HG03045 (cell line): ENCODE data around the gene SLIT1.

Source experiments
- ATAC-seq: cut with Tn5 transposase; IDR thresholded peaks from one replicate; pipeline ENCODE4 v1.9.1; 2021; ENCODE audit warnings: mild to moderate bottlenecking, moderate library complexity; ENCODE audit not compliant: unreplicated experiment

SLIT1 gene

DNA sequence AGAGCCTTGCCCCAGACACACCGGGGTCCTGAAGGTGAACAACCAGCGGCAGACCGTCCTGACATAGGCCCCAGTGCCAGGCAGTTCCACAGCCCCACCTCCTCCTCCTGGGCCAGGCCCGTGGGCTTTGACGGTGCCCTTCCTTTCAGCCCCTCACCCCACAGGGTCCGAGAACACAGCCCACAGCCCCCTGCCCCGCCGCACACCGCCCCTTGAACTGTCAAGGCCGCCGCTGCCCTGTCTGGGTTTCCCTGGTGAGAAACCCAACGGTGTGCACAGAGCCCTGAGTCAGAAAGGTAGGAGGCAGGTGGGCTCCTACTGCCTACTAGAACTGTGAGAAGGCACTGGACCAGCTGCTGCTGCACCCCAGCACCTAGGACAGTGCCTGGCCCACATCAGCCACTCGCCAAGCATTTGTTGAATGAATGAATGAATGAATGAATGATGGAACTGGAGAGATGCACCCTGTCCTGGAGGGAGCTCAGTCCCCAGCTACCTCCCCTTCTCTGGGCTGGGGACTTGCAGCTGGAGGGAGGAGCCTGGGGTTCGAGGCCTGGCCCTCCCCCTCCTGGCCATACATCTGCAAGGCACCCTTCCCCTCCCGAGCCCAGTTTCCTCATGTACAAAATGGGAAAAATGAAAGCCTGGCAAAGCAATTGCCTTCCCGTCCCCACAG lies 117.9 kb downstream of the SLIT1 start:
- no peak for ATAC-seq

DNA sequence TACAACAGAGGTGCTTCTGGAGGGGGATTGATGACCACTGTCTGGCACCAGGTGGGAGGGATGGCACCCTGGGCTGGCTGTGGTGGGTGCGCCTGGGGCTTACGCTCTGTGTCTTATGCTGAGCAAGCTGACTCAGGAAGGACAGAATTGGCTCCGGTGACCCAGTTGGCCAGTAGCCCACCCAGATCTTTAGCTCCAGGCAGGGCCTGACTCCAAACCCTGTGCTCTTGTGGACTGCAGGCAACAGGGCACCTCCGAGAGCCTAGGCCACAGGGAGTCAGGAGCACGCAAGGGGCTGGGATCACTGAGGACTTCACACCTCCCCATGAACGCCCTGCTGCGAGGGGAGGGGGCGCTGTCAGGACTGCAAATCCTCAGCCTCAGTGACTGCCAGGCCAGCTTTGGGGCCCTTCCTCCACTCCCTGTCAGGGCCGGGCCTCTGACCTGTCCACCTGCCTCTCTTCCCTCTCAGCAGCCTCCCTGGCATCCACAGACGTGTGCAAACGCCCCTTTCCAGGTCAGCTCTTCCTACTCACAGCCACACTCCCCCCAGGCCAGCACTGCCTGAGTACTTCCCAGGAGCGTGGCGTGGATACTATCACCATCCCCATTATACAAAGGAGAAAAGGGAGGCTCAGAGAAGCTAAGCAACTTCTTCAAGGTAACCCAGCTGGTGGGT lies 118.7 kb downstream of the SLIT1 start:
- no peak for ATAC-seq

DNA sequence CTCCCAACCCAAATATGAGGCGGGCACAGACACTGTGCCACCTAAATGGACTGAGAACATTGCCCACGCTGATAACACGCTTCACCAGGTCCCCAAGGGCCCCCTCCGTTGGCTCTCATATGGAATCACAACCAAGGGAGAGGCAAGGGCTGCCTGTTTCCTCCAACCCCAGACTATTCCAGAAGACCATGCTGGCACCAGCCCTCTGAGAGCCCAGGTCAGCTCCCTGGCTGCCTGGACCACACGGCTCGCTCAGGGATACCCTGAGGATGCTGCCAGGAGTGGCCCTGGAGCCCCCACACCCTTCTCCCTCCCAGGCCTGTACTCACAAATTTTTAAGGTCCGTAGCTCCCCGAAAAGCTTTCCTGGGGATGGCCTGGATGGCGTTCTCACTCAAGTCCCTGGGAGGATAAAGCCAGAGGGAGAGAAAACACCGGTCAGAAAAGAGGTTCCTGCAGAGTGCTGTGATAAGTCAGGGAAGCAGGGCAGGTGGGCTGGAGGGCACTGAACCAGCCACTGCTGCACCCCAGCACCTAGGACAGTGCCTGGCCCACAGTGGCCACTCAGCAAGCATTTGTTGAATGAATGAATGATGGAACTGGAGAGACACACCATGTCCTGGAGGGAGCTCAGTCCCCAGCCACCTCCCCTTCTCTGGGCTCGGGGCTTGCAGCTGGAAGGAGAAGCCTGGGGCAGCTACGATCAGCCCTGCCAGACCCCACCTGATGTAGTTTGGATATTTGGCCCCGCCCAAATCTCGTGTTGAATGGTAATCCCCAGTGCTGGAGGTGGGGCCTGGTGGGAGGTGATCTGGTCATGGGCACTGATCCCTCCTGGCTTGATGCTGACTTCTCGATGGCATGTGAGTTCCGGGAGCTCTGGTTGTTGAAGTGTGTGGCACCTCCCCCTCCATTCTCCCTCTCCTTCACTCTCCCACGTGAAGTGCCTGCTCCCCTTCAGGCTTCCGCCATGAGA lies 119.8 kb downstream of the SLIT1 start:
- ATAC-seq = no peak

DNA sequence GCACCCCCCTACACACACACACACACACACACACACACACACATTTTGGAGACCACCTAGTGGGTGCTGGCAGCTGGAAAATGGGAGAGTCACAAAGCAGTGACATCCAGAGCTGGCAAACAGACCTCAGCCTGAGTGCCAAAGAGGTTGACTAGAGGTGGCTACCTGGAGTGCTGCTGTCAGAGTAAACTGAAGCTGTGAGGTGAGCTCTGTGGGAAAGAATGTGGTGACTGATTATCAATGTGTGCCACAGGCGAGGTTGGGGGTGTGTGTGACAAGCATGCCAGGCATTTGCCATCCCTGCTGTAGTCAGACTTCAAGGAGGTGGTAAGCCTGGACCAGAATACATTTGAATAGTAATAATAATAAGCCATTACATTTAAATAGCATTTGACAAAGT lies 120.6 kb downstream of the SLIT1 start:
- ATAC-seq = no peak

DNA sequence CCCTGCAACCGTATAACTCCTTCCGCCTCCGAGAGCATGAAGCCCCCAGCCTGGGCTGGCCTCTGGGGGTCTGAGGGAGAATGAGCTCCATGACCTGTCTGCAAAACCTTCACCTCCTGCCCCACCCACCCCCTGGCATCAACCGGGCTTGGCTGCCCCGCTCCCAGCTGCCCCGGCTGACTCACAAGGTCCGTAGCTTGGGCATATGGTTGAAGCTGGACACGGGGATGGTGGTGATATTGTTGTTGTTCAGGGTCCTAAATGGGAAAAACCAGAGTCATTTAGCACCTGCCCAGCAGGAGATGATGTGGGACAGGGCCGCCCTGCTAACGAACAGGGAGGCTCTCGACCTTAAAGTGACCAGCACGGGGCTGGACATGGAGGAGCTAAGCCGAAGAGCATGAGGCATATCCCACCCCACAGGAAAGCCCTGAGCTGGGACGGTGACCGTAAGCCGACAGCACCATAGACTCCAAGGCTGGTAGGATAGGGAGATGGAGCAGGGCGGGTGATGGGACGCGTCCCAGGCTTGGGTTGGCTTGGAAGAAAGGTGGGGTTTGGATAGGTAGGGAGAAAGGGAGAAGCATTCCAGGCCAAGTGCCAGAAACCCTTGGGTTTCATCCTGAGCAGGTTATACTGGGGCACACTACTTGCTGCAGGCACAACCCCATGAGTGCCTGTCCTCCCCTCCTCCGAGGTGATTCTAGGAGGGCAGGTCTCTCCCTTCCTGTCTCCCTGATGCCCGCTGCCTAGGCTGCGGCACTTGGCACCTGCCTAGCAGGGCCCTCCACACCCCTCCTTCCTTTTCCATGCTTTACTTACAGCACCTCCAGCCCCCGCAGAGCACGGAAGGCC lies 121.5 kb downstream of the SLIT1 start:
- no peak for ATAC-seq

DNA sequence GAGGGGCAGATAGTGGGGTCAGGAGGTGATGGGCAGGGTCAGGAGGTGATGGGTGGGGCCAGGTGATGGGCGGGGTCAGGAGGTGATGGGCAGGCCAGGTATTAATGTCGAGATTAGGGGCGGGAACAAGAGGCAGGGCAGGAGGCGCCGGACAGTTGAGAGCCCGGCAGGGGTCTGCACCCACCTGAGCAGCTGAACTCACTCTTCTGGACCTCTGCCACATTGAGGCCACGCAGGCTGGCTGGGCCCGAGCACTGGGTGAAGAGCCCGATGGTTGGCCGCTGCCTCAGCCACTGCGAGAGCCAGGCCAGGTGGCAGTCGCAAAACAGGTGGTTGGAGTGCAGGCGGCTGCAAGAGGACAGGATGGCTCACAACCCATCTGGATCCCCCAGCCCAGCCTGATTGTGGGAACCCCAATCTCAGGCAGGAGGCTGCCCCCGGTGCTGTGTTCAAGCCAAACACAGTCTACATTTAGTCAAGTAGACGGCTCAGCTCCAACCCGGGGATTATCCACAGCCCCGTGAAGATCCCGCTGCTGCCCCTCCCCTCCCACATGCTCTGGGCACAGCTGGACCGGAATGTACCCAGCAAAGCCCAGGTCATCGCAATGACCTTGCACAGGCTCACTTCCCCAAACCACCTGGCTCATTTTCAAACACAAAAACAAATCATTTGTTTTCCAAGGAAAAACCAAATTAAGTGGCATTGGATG lies 122.3 kb downstream of the SLIT1 start:
- no peak for ATAC-seq

DNA sequence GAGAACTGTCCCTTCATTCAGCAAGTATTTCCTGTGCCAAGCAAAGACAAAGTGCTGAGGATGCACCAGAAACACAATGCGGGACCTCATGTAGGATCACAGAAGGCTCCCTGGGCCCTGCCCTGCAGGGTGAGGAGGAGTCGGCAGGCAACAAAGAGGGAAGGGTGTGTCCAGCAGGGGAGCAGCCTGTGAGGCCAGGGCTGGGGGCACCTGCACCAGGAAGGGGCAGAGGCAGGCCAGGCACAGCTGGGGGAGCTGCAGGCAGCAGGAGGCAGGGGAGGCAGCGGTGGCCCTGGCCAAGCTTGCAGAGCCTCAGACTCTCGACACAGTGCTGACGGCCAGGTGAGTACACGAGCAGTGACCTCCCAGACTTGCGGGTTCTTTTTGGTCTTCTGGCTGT lies 123.3 kb downstream of the SLIT1 start:
- ATAC-seq = no peak

DNA sequence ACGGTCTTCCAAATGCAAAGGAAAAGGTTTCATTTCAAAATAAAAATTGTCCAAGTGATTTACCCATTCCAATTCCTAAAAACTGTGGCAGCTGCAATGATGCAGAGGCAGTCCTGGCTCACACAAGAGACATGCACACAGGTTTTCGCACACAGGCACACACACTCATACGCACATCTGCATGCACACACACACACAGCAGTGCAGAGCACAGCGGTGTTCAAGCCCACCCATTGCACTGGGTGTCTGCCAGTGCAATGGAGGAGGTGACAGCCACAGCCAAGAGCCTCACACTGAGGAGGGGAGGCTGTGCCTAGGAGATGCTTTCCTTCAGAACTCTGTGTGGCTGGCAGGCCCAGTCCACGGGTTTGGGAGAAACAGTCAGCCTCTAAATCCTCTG lies 123.7 kb downstream of the SLIT1 start:
- ATAC-seq = no peak

DNA sequence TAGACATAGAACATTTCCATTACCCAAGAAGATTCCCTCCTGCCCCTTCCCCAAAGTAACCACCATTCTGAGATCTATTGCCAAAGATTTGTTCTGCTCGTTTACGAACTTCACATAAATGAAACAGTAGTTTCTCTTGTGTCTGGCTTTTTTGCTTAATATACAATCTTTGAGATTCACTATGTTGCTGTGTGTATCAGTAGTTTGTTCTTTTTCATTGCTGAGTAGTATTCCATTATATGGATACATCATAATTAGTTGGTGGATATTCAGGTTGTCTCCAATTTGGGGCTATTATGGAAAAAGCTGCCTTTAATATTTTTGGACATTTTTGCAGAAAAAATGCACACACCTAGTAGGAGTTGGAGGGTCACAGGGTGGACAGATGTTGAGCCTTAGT lies 124.3 kb downstream of the SLIT1 start:
- ATAC-seq = no peak

DNA sequence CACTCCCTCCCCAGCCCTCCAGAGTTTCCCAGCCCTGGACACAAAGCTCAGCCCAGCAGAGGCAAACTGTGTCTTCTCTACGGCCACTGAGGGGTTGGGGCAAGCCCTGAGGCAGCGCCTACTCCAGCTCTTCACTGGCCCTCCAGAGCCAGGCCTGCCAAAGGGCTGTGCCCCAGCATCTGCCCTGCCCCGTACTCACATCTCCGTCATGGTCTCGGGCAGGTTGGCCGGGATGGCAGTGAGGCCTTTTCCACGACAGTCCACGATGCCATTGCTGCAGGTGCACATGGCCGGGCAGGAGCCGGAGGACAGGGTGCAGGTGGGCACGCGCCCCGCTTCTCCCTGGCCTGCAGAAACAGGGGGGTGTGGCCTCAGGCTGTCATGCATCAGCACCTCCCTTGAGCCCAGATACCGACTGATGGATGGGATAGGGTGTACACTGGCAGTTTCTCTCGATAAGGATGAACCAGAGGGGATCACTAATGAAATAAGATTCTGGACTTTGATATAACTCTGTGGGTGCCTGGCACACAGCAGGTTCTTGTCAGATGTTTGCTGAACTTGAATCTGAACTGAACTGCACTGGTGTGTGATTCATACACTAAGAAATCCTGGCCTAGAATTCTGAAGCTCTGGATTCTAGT lies 125.2 kb downstream of the SLIT1 start:
- no peak for ATAC-seq

DNA sequence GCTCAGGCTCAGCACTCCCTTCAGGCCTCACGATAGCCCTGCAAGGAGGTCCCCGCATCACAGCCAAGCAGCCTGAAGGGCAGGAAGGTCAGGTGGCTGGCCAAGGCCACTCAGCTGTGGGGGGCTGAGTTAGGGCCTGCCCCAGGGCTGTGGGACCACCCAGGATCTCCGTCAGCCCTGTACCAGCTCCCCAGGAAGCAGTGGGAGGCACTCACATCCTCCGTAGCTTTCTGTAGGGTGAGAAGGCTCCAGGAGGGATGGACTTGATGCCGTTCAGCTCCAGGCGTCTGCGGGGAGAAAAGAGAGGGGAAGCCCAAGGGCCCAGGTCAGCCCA lies 125.9 kb downstream of the SLIT1 start:
- no peak for ATAC-seq

DNA sequence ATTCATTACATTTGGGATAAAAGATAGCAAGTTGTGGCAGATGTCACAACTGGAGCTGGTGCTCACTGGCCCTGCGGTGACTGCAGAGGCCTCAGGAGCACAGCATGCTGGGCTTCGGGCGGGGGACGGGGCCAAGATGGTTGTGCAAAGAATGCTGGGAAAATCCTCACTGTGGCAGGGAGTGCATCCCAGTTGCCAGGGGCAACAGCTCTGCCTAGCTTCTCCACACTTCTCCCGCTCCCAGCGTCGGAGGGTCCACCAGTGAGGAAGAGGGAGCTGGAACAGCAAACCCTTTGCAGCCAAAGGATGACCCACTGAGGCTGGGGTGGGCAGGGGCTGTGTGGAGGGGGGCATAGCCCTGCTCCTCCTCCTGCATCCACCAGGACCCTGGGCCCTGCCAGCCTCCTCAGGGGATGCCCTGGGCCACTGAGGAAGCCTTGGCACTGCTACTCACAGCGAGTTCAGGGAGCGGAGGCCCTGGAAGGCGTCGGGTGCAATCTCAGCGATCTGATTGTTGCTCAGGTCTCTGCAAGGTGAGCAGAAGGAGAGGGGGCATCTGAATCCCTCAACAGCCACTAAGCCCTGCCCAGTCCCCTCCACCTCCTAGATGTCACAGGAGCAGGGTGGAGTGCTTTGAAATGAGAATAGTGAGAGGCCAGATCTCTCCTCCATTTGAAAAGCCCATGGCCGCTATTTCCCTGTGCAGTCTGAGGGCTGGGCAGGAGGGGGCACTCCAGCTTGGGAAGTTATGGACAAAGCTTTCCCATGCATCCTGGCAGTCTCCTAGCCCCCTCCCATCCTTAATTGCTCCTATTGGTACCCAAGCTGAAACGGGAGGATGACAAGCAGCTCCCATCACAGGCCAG lies 126.5 kb downstream of the SLIT1 start:
- no peak for ATAC-seq

DNA sequence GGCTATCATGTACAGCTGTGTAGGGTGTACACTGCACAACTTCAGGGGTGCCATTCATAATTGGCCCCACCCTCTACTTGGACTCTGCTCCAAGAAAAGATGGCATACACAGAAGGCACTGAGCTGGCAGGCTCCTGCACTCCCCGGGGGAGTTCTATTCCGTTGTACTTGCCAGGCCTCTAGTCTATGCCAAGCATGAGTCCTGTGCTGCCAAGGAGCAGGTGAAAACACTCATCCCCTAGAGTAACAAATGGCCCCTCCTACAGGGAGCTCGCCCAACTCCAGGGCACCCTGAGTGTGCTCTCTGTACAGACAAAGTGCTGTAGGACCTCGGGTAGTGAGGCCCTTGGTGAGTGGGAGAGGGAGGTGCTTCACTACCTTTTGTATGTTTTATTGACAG lies 127.2 kb downstream of the SLIT1 start:
- no peak for ATAC-seq

DNA sequence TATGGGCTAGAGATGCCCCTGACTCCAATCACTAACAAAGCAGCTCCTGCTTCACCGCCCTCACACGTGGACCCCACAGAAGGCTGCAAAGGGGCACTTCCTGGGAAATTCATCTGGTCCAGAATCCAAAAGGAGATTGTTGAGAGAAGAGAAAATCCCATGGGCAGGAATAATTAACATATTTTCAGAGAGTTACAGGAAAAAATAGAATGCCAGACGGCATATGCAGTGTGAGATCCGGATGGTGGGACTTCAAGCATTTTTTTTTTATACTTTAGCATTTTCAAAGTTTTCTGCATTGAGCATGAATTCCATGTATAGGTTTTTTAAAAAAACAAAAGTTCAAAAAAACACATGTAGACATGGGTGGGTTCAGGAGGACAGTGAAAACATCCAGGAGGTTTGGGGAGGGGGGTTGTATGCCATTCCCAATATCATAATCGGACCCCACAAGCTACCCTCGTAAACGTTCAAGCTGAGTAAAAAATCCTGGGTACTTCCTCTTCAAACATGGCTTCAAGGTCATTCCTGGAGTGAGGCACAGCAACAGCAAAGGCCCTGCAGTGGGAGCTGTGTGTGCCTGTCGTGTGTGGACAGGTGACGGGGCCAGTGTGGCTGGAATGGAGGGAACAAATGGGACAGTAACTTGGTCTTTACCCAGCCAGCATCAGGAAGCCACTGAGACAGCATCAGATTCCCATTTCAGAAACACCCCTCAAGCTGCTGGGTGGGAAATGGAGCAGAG lies 128.1 kb downstream of the SLIT1 start:
- ATAC-seq = no peak

DNA sequence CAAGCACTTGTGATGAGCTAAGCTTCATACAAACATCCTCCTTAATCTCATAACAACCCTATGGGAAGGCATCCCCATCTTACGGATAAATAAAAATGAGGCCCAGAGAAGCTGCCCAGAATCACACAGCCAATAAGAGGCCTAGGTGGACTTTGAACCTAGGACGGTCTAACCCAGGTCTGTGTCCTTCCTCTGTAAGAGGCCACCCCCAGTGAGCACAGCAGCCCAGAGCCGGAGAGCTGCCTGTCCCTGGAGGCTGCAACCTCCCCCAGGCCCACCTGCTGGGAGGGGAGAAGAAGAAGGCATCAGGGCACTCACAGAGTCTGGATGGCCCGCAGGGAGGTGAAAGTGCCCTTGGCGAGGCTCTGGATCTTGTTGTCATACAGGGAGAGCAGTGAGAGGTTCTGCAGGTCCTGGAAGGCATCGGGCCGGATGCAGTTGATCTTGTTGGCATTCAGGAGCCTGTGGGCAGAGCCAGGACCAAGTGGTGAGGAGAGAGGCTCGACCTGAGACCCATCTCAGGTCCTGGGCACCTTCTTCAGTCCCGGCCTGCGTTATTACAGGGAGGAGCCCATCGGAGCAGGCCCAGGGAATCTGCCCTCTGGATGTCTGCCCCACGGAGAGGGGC lies 129.6 kb downstream of the SLIT1 start:
- ATAC-seq = no peak

DNA sequence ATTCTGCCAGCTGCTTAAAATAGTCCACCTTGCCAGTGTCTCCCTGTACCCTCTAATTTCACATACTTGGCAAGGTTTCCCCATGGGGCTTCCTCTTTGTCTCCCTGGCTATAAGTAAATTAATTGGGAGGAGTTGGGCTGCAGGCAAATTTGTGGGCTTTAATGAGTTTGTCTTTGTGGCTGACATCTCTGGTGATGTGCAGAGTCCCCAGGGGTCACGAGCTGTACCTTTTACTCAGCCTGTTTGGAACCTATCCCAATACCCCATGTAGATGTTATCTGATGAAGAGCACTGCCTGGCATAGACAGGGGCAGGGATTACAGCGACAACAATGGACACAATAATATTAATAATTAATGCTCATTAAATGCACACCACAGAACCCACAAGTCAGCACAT lies 132.5 kb downstream of the SLIT1 start:
- ATAC-seq = no peak

DNA sequence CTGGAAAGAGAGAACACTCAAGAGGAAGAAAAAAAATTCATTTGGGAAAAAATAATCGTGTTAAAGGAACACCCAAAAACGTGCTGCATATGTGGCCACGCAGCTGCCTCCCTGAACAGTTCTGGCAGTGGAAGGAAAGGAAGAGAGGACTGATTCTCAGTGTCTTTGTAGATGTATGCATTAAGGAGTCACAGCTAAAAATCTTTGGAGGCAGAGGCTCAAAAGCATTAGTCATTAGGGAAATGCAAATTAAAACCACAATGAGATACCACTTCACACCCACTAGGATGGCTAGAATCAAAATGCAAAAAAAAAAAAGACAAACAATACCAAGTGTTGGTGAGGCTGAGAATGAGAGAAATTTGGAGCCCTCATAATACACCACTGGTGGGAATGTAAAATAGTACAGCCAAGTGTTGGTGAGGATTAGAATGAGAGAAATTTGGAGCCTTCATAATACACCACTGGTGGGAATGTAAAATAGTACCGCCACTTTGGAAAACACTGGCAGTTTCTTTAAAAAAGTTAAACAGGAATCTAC lies 134.7 kb downstream of the SLIT1 start:
- ATAC-seq = no peak
